GM19397 (cell line): ENCODE data around the gene MAPK1IP1L.

Experiments
- ATAC-seq: cut with Tn5 transposase; IDR thresholded peaks from one replicate; pipeline ENCODE4 v1.9.1; 2021; ENCODE audit warnings: mild to moderate bottlenecking, moderate library complexity; ENCODE audit not compliant: unreplicated experiment

Gene MAPK1IP1L

GRCh38 chr14:55094292-55095157 lies 43.1 kb downstream of the MAPK1IP1L start:
- no peak for ATAC-seq

- ATAC-seq = peak; percentile 57
These were observed 46.6 kb downstream of the MAPK1IP1L start for GRCh38 chr14:55097881-55098560.

GRCh38 chr14:55098561-55098898 lies 47.1 kb downstream of the MAPK1IP1L start:
- no peak for ATAC-seq

- no peak for ATAC-seq
These were observed 48.3 kb downstream of the MAPK1IP1L start for GRCh38 chr14:55099756-55100155.

GRCh38 chr14:55101698-55102097 lies 50.3 kb downstream of the MAPK1IP1L start:
- no peak for ATAC-seq

- peak; percentile 65 for ATAC-seq
These were observed 50.7 kb downstream of the MAPK1IP1L start for GRCh38 chr14:55102141-55102621.

GRCh38 chr14:55103005-55103640 lies 51.7 kb downstream of the MAPK1IP1L start:
- peak; percentile 37 for ATAC-seq

GRCh38 chr14:55103971-55104954 lies 52.8 kb downstream of the MAPK1IP1L start:
- no peak for ATAC-seq

- no peak for ATAC-seq
These were observed 54.5 kb downstream of the MAPK1IP1L start for GRCh38 chr14:55105991-55106390.

GRCh38 chr14:55107766-55108554 lies 56.5 kb downstream of the MAPK1IP1L start:
- no peak for ATAC-seq

- ATAC-seq = no peak
These were observed 58.4 kb downstream of the MAPK1IP1L start for GRCh38 chr14:55109836-55110235.

- no peak for ATAC-seq
These were observed 59.8 kb downstream of the MAPK1IP1L start for GRCh38 chr14:55111122-55111708.

GRCh38 chr14:55114720-55115119 lies 63.3 kb downstream of the MAPK1IP1L start:
- no peak for ATAC-seq

- ATAC-seq = no peak
These were observed 64.0 kb downstream of the MAPK1IP1L start for GRCh38 chr14:55115460-55115859.

GRCh38 chr14:55115861-55116245 lies 64.4 kb downstream of the MAPK1IP1L start:
- ATAC-seq = no peak

- no peak for ATAC-seq
These were observed 65.0 kb downstream of the MAPK1IP1L start for GRCh38 chr14:55116246-55117030.

GRCh38 chr14:55117803-55118441 lies 66.5 kb downstream of the MAPK1IP1L start:
- ATAC-seq = no peak

GRCh38 chr14:55118761-55119160 lies 67.3 kb downstream of the MAPK1IP1L start:
- no peak for ATAC-seq
